ENCODE measurements around the gene ZNF385B.

DNA sequence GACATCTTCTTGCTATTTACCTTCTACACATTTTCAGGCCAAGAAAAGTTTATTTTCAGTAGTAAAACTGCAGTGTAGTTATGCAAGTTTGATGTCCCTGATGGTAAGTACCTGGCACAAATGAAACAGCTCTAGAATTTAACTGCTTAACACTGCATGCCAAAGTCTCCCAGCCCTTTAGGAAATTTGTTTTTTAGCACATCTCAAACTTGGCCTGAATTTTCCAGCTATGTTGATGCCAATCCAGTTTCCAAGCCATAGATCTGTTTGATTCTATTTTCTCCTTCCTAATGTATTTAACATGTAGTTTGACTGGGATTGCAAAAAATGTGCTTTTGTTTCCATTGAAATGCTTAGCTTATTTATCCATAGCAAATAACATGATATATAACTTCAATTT lies 29.3 kb upstream of the ZNF385B start:
- TF ChIP-seq CTCF (IDR thresholded peaks at IDR 0.05; ENCODE audit: low read length) (no peak), EZH2 (optimal IDR thresholded peaks at IDR 0.05; ENCODE audit: low read depth, low read length) (no peak), EZH2phosphoT487 (IDR thresholded peaks at IDR 0.05; ENCODE audit: low read length) (no peak)

Data from MM.1S (cell line).